ENCODE measurements around the gene ASXL3.

ASXL3 gene

DNA sequence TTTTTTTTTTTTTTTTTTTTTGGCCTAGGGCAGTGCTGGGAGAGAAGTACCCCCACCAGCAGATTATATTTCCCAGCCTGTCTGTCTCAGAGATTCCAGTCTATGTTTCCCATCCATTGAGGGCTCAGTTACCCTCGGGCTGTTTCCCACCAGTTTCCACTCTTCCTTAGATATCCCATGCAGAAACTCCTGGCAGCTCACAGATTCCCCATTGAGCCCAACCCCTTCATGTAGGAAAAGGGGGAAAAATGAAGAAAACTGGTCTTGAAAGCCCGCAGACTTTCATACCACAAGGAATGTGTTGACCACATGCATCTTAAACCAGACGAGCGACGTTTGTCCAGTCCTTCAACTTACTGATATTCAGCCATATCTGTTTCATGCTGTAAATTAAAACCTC is 15.2 kb downstream of the ASXL3 start:
- ChIA-PET POLR2A (no interaction called here), CTCF (interaction anchor here (1.0 kb wide), 1 partner anchor 27 kb away, joined by 7 read pairs; no protein-coding TSS in a partner anchor)
- TF ChIP-seq LEF1 (IDR thresholded peaks at IDR 0.05; ENCODE audit: borderline replicate concordance) = no peak
- TF ChIP-seq FOXK2 (IDR thresholded peaks at IDR 0.05) = no peak
- no peak for TF ChIP-seq TARDBP (IDR thresholded peaks at IDR 0.05)
- TF ChIP-seq L3MBTL2 (conservative IDR thresholded peaks at IDR 0.05) = no peak
- no peak for TF ChIP-seq SUZ12 (IDR thresholded peaks at IDR 0.05)
- TF ChIP-seq HDGF (IDR thresholded peaks at IDR 0.05; ENCODE audit: borderline replicate concordance) = no peak
- TF ChIP-seq FOXM1 (IDR thresholded peaks at IDR 0.05; ENCODE audit: borderline replicate concordance) = no peak
- no peak for TF ChIP-seq BHLHE40 (IDR thresholded peaks at IDR 0.05; ENCODE audit: borderline replicate concordance)
- TF ChIP-seq ELF4 (IDR thresholded peaks at IDR 0.05) = no peak
- TF ChIP-seq NFRKB (IDR thresholded peaks at IDR 0.05) = no peak
- TF ChIP-seq, protein P1, sequence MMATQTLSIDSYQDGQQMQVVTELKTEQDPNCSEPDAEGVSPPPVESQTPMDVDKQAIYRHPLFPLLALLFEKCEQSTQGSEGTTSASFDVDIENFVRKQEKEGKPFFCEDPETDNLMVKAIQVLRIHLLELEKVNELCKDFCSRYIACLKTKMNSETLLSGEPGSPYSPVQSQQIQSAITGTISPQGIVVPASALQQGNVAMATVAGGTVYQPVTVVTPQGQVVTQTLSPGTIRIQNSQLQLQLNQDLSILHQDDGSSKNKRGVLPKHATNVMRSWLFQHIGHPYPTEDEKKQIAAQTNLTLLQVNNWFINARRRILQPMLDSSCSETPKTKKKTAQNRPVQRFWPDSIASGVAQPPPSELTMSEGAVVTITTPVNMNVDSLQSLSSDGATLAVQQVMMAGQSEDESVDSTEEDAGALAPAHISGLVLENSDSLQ (IDR thresholded peaks at IDR 0.05) = no peak
- TF ChIP-seq FOXA1 (IDR thresholded peaks at IDR 0.05) = no peak
- no peak for TF ChIP-seq CTBP1 (IDR thresholded peaks at IDR 0.05; ENCODE audit: borderline replicate concordance)
- no peak for TF ChIP-seq SP1 (IDR thresholded peaks at IDR 0.05)
- no peak for TF ChIP-seq ARNT (IDR thresholded peaks at IDR 0.05)
- no peak for TF ChIP-seq ZNF384 (IDR thresholded peaks at IDR 0.05)
- peak; percentile 41 for DNase-seq (ENCODE audit: extremely low spot score)

DNA sequence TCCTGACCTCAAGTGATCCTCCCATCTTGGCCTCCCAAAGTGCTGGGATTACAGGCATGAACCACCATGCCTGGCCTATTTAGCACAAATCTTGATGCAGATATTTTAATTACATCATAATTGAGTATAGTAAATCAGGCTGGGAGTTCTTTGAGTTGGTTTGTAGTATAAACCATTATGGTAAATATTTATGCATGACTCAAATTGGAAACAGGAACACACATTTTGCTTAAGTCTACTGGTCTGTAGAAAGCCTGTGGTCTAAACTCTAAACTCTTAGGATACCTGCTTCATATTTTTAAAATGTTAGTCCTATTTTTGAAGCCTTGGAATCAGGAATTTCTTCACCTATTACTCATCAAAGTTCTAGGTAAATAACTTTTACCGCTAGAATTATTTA is 16.8 kb downstream of the ASXL3 start:
- POLR2A ChIA-PET = no interaction called here
- CTCF ChIA-PET = no interaction called here
- TF ChIP-seq TARDBP (IDR thresholded peaks at IDR 0.05) (no peak), BHLHE40 (IDR thresholded peaks at IDR 0.05; ENCODE audit: borderline replicate concordance) (no peak), SP1 (IDR thresholded peaks at IDR 0.05) (no peak)
- DNase-seq (ENCODE audit: extremely low spot score) = no peak

DNA sequence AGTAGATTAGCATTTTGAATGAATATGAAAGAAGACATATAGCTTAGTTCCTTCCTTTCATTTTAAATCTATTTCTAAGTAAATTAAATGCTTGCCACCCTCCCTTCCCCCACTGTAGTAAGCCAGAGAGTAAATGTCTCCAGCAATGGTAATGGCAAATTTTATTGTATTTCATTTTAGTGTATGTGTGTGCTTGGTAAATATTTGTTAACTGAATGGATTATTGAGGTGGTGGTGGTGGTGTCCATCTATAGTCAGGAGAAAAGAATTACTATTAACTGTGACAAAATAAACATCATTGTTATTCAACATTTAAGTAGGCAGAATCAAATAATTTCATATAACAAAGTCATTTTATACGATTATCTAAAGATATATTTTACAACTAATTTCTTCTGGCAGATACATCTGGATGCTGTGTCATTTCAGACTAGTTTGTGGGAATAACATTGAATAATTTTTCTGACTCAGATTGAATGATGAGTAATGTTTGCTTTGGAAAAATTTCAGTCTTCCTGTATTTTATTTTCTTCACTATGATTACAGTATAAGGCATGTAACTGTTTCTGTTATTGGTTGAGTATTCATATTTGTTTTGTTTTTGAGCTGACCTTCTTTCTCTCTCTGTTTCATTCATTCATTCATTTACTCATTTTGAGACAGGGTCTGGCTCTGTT is 18.3 kb downstream of the ASXL3 start:
- ChIA-PET POLR2A (no interaction called here), CTCF (no interaction called here)
- no peak for TF ChIP-seq NFRKB (IDR thresholded peaks at IDR 0.05)
- TF ChIP-seq SP1 (IDR thresholded peaks at IDR 0.05) = no peak
- TF ChIP-seq L3MBTL2 (conservative IDR thresholded peaks at IDR 0.05) = no peak
- TF ChIP-seq LEF1 (IDR thresholded peaks at IDR 0.05; ENCODE audit: borderline replicate concordance) = no peak
- no peak for TF ChIP-seq HDGF (IDR thresholded peaks at IDR 0.05; ENCODE audit: borderline replicate concordance)
- TF ChIP-seq FOXM1 (IDR thresholded peaks at IDR 0.05; ENCODE audit: borderline replicate concordance) = no peak
- no peak for TF ChIP-seq FOXK2 (IDR thresholded peaks at IDR 0.05)
- TF ChIP-seq, protein P1 (IDR thresholded peaks at IDR 0.05) = no peak
- no peak for TF ChIP-seq FOXA1 (IDR thresholded peaks at IDR 0.05)
- DNase-seq (ENCODE audit: extremely low spot score) = no peak

DNA sequence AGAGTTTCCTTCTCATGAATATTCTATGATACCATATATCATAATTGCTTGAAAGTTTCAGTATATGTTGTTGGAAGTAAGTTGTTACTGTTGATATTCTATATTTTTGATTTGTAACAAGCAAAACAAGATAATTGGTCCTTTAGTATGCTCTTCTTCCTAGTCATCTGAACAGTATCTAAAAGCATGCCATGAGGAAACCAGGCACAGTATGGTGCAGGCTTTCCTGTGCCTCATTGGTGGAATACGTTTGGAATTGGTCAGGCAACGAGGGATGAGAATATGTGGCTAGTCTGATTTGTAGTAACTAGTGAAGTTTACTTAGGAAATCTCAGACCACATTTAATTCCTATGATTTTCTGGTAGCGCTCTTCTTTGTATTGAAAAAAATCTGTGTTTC is 22.8 kb downstream of the ASXL3 start:
- ChIA-PET POLR2A (no interaction called here), CTCF (no interaction called here)
- no peak for TF ChIP-seq ELF4 (IDR thresholded peaks at IDR 0.05)
- no peak for TF ChIP-seq LEF1 (IDR thresholded peaks at IDR 0.05; ENCODE audit: borderline replicate concordance)
- TF ChIP-seq FOXK2 (IDR thresholded peaks at IDR 0.05) = no peak
- TF ChIP-seq ARNT (IDR thresholded peaks at IDR 0.05) = no peak
- DNase-seq (ENCODE audit: extremely low spot score) = no peak

DNA sequence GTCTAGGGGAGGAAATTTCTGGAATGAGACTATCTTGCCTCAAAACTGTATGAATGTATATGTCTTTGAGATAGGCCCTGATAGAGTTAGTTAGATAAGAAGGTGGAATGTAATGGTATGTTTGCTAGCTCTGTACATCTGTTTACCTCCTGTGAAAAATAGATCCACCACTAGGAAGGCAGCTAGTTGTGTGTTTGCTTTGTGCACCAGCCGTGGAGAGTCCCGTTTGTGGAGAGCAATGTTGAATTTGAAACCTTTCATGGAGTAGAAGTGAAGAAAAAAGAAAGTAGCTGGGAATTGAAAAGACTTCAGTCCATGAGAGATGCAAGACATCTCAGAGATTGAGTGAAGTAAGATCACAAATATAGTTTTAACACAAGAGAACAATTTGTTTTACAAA is 25.4 kb downstream of the ASXL3 start:
- no peak for DNase-seq (ENCODE audit: extremely low spot score)
- TF ChIP-seq ARNT (IDR thresholded peaks at IDR 0.05) (no peak), BHLHE40 (IDR thresholded peaks at IDR 0.05; ENCODE audit: borderline replicate concordance) (no peak), FOXK2 (IDR thresholded peaks at IDR 0.05) (no peak), ELF4 (IDR thresholded peaks at IDR 0.05) (no peak), TARDBP (IDR thresholded peaks at IDR 0.05) (no peak), FOXM1 (IDR thresholded peaks at IDR 0.05; ENCODE audit: borderline replicate concordance) (no peak)
- POLR2A ChIA-PET = interaction anchor here (1.0 kb wide), 1 partner anchor 24 kb away, joined by 3 read pairs; no protein-coding TSS in a partner anchor
- CTCF ChIA-PET = interaction anchor here (1.6 kb wide), 1 partner anchor 151 kb away, joined by 4 read pairs; no protein-coding TSS in a partner anchor

DNA sequence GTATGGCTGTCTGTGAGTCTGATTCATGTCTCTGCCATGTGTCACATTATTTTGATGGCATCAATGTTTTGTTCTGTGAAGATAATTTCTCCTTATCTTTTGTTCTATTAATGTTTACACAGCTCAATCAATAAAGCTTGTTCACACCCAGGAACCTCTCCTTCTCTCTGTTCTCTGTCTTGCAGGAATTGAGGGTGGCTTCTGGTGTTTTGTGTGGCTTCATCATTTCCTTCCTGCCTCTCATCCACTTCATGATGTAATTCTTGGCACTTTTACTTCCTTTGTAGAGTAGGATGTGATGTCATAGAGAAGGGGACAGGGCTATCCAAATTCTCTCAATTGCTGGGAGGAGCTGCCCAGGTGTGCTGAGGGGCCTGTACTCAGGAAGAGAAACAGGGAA is 27.2 kb downstream of the ASXL3 start:
- TF ChIP-seq, protein P1 (IDR thresholded peaks at IDR 0.05) = 0 out of 2 replicates have a peak, but pooled peaks have one; percentile 28
- TF ChIP-seq TARDBP (IDR thresholded peaks at IDR 0.05) = no peak
- no peak for DNase-seq (ENCODE audit: extremely low spot score)
- ChIA-PET POLR2A (interaction anchor here (1.2 kb wide), 1 partner anchor 61 kb away, joined by 3 read pairs; no protein-coding TSS in a partner anchor), CTCF (no interaction called here)

DNA sequence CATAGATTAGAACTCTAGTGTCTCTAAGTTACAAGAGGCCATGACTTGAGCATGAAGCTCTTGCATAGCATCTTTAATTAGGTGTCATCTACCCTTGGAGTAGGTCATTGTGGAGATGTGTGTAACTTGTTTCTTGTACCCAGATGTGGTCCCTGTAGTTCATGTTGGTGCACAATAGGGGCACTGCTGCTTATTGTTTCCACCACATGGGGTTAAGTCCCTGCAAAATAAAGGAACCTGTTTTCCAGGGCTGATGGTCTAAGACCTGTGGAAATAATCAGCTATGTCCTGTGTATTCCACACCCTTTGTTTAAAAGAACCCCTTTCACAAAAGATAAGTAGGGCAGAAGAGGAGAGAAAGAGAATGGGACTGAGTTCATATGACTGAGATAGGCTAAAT is 28.6 kb downstream of the ASXL3 start:
- peak; percentile 53 for DNase-seq (ENCODE audit: extremely low spot score)
- POLR2A ChIA-PET = no interaction called here
- CTCF ChIA-PET = no interaction called here
- no peak for TF ChIP-seq NFRKB (IDR thresholded peaks at IDR 0.05)
- no peak for TF ChIP-seq FOXM1 (IDR thresholded peaks at IDR 0.05; ENCODE audit: borderline replicate concordance)
- no peak for TF ChIP-seq ELF4 (IDR thresholded peaks at IDR 0.05)
- TF ChIP-seq, protein P1 (IDR thresholded peaks at IDR 0.05) = no peak
- no peak for TF ChIP-seq ARNT (IDR thresholded peaks at IDR 0.05)
- no peak for TF ChIP-seq LEF1 (IDR thresholded peaks at IDR 0.05; ENCODE audit: borderline replicate concordance)
- TF ChIP-seq BHLHE40 (IDR thresholded peaks at IDR 0.05; ENCODE audit: borderline replicate concordance) = no peak
- TF ChIP-seq HDGF (IDR thresholded peaks at IDR 0.05; ENCODE audit: borderline replicate concordance) = no peak
- no peak for TF ChIP-seq SUZ12 (IDR thresholded peaks at IDR 0.05)
- no peak for TF ChIP-seq CTBP1 (IDR thresholded peaks at IDR 0.05; ENCODE audit: borderline replicate concordance)
- TF ChIP-seq FOXK2 (IDR thresholded peaks at IDR 0.05) = no peak
- no peak for TF ChIP-seq SP1 (IDR thresholded peaks at IDR 0.05)
- no peak for TF ChIP-seq L3MBTL2 (conservative IDR thresholded peaks at IDR 0.05)
- no peak for TF ChIP-seq FOXA1 (IDR thresholded peaks at IDR 0.05)
- TF ChIP-seq TARDBP (IDR thresholded peaks at IDR 0.05) = no peak
- no peak for TF ChIP-seq ZNF384 (IDR thresholded peaks at IDR 0.05)
